Neural progenitor cell (in vitro differentiated cells): ENCODE measurements around the gene STX1A.

Experiments used
- CTCF ChIP-seq: fragments of 200-600 bp; sonication (generic); IDR thresholded peaks from 2 replicates; pipeline ENCODE4 v1.5.1; 2017; ENCODE audit warnings: antibody characterized with exemption, mild to moderate bottlenecking
- EZH2 ChIP-seq: fragments of 200-600 bp; sonication (generic); IDR thresholded peaks from 2 replicates; pipeline ENCODE4 v1.6.1; 2017; ENCODE audit warnings: antibody characterized with exemption, mild to moderate bottlenecking, moderate library complexity
- EZH2phosphoT487 ChIP-seq: fragments of 200-600 bp; sonication (generic); IDR thresholded peaks from 2 replicates; pipeline ENCODE4 v1.6.1; 2017; ENCODE audit warnings: antibody characterized with exemption

- TF ChIP-seq EZH2phosphoT487 (no peak), CTCF (no peak), EZH2 (no peak)
These were observed 38.4 kb downstream of the STX1A start for GRCh38 chr7:73681031-73681430.
